IMR-90 (cell line): ENCODE results near the gene PSAP. TPM values are rescaled to one million over a fixed set of nuclear protein-coding genes. Genes with fewer than 3 reads are reported as not detected.
A peak's percentile ranks its signal among the peaks of the same experiment; 100 is the strongest.

Source experiments
- ATAC-seq: fragments of 200-7000 bp; cut with Tn5 transposase; 2 replicates; pipeline ENCODE4 v1.9.1; 2020; ENCODE audit warnings: low read depth, mild to moderate bottlenecking, moderate library complexity
- BruUV-seq: library from RNA; stranded (reverse); fragments of 400-500 nt; replicated peaks from 2 replicates; lab custom pipeline; 2021; lab: Mats Ljungman, UMichigan
- CTCF ChIA-PET: fragments of 300-600 bp; formaldehyde crosslinking; extraction: SDS; loops from one replicate; lab custom pipeline; 2021; ENCODE audit warnings: antibody characterized with exemption; lab: Yijun Ruan, JAX
- POLR2A ChIA-PET: fragments of 300-600 bp; sonication (Branson Sonifier 250); formaldehyde crosslinking; loops from one replicate; lab custom pipeline; 2022; ENCODE audit warnings: antibody characterized with exemption; ENCODE audit not compliant: unreplicated experiment; lab: Charles Lee
- DNase-seq: peaks from one replicate; pipeline ENCODE4 v3.0.0; 2013
- H2AFZ ChIP-seq: replicated peaks from 2 replicates; pipeline ENCODE3; 2013; ENCODE audit warnings: low read length, mild to moderate bottlenecking; ENCODE audit not compliant: poor library complexity
- H2AK5ac ChIP-seq: 2 replicates; pipeline ENCODE4 v1.6.1; 2013; ENCODE audit warnings: low read depth, low read length, inconsistent platforms
- H2AK9ac ChIP-seq: replicated peaks from 2 replicates; pipeline ENCODE3; 2013; ENCODE audit warnings: mild to moderate bottlenecking, low read depth, low read length, moderate library complexity; ENCODE audit not compliant: poor library complexity
- H2BK120ac ChIP-seq: 2 replicates; pipeline ENCODE4 v1.6.1; 2013; ENCODE audit warnings: low read depth, low read length, inconsistent platforms
- H2BK15ac ChIP-seq: 3 replicates; pipeline ENCODE4 v1.6.1; 2013; ENCODE audit warnings: low read depth, low read length, inconsistent platforms
- H2BK20ac ChIP-seq: 2 replicates; pipeline ENCODE4 v1.6.1; 2013; ENCODE audit warnings: low read depth, mild to moderate bottlenecking, inconsistent platforms, low read length, moderate library complexity
- H2BK5ac ChIP-seq: 2 replicates; pipeline ENCODE4 v1.6.1; 2013; ENCODE audit warnings: mild to moderate bottlenecking, low read depth, low read length, inconsistent platforms; ENCODE audit not compliant: poor library complexity, severe bottlenecking
- H3K14ac ChIP-seq: replicated peaks from 2 replicates; pipeline ENCODE4 v1.6.1; 2013; ENCODE audit warnings: low read depth, low read length, inconsistent platforms
- H3K18ac ChIP-seq: 2 replicates; pipeline ENCODE4 v1.6.1; 2013; ENCODE audit warnings: low read depth, low read length, control low read depth
- H3K23ac ChIP-seq: 2 replicates; pipeline ENCODE4 v1.6.1; 2013; ENCODE audit warnings: low read depth, low read length, inconsistent platforms
- H3K27ac ChIP-seq: 2 replicates; pipeline ENCODE4 v1.5.1; 2013; ENCODE audit warnings: mild to moderate bottlenecking, control low read depth, low read length; ENCODE audit not compliant: insufficient read depth
- H3K27me3 ChIP-seq: 2 replicates; pipeline ENCODE4 v1.6.1; 2013; ENCODE audit warnings: low read length; ENCODE audit not compliant: control insufficient read depth, insufficient read depth
- H3K36me3 ChIP-seq: 2 replicates; pipeline ENCODE4 v1.6.1; 2013; ENCODE audit warnings: low read length, mixed read lengths; ENCODE audit not compliant: control insufficient read depth, insufficient read depth
- H3K4ac ChIP-seq: 2 replicates; pipeline ENCODE4 v1.6.1; 2013; ENCODE audit warnings: low read depth, low read length, inconsistent platforms
- H3K4me1 ChIP-seq: 2 replicates; pipeline ENCODE4 v1.6.1; 2013; ENCODE audit warnings: low read length, mixed read lengths; ENCODE audit not compliant: control insufficient read depth, insufficient read depth
- H3K4me2 ChIP-seq: 2 replicates; pipeline ENCODE4 v1.6.1; 2013; ENCODE audit warnings: low read depth, mild to moderate bottlenecking, control low read depth, low read length, moderate library complexity
- H3K4me3 ChIP-seq: 2 replicates; pipeline ENCODE4 v1.5.1; 2013; ENCODE audit warnings: low read depth, mild to moderate bottlenecking, control low read depth, low read length, moderate library complexity; ENCODE audit not compliant: insufficient read depth
- H3K56ac ChIP-seq: 2 replicates; pipeline ENCODE4 v1.6.1; 2013; ENCODE audit warnings: low read length, inconsistent platforms; ENCODE audit not compliant: insufficient read depth; ENCODE audit errors: extremely low read depth
- H3K79me1 ChIP-seq, 2 experiments: 2 replicates each; pipeline ENCODE4 v1.6.1; 2013; ENCODE audit warnings: low read length in 2 of 2, inconsistent platforms in 1 of 2, low read depth in 1 of 2
- H3K9ac ChIP-seq: 2 replicates; pipeline ENCODE4 v1.6.1; 2013; ENCODE audit warnings: low read depth, low read length, control low read depth
- H3K9me1 ChIP-seq: 2 replicates; pipeline ENCODE4 v1.6.1; 2013; ENCODE audit warnings: low read length, inconsistent platforms; ENCODE audit not compliant: insufficient read depth
- H3K9me3 ChIP-seq: 2 replicates; pipeline ENCODE4 v1.6.1; 2013; ENCODE audit warnings: low read length; ENCODE audit not compliant: control insufficient read depth, insufficient read depth
- H4K20me1 ChIP-seq: 2 replicates; pipeline ENCODE4 v1.6.1; 2013; ENCODE audit warnings: low read length, inconsistent platforms; ENCODE audit not compliant: insufficient read depth
- H4K5ac ChIP-seq: 2 replicates; pipeline ENCODE4 v1.6.1; 2013; ENCODE audit warnings: mild to moderate bottlenecking, low read depth, low read length, control low read depth
- H4K8ac ChIP-seq, 2 experiments: 2 replicates each; pipeline ENCODE4 v1.6.1; 2013; ENCODE audit warnings: low read depth in 2 of 2, low read length in 2 of 2, control low read depth in 1 of 2, inconsistent platforms in 1 of 2
- H4K91ac ChIP-seq: 2 replicates; pipeline ENCODE4 v1.6.1; 2013; ENCODE audit warnings: low read depth, low read length, inconsistent platforms; ENCODE audit not compliant: insufficient read depth
- BHLHE40 ChIP-seq: fragments of 150-350 bp; IDR thresholded peaks from 2 replicates; pipeline ENCODE4 v1.6.1; 2016; ENCODE audit warnings: mild to moderate bottlenecking, low read depth, low read length
- CEBPB ChIP-seq: IDR thresholded peaks from 2 replicates; pipeline ENCODE4 v1.6.1; 2012; ENCODE audit warnings: low read depth, low read length, improper control_type of control experiment
- CHD1 ChIP-seq: IDR thresholded peaks from 2 replicates; pipeline ENCODE4 v1.6.1; 2012; ENCODE audit warnings: low read depth, low read length, improper control_type of control experiment
- FOS ChIP-seq: fragments of 150-350 bp; IDR thresholded peaks from 2 replicates; pipeline ENCODE4 v1.6.1; 2016; ENCODE audit warnings: low read depth, low read length
- MAFK ChIP-seq: IDR thresholded peaks from 2 replicates; pipeline ENCODE4 v1.6.1; 2012; ENCODE audit warnings: low read depth, low read length, improper control_type of control experiment
- MAZ ChIP-seq: IDR thresholded peaks from 2 replicates; pipeline ENCODE4 v1.6.1; 2012; ENCODE audit warnings: low read depth, mild to moderate bottlenecking, low read length, improper control_type of control experiment, moderate library complexity, borderline replicate concordance
- MXI1 ChIP-seq: IDR thresholded peaks from 2 replicates; pipeline ENCODE4 v1.6.1; 2012; ENCODE audit warnings: low read depth, mild to moderate bottlenecking, low read length, moderate library complexity, borderline replicate concordance
- NFE2L2 ChIP-seq: fragments of 150-350 bp; IDR thresholded peaks from 2 replicates; pipeline ENCODE4 v1.6.1; 2016; ENCODE audit warnings: low read depth, mild to moderate bottlenecking, low read length
- POLR2A ChIP-seq: IDR thresholded peaks from 2 replicates; pipeline ENCODE4 v1.6.1; 2012; ENCODE audit warnings: mild to moderate bottlenecking, low read depth, low read length
- RAD21 ChIP-seq: IDR thresholded peaks from 2 replicates; pipeline ENCODE4 v1.6.1; 2012; ENCODE audit warnings: low read length, improper control_type of control experiment
- RCOR1 ChIP-seq: IDR thresholded peaks from 2 replicates; pipeline ENCODE4 v1.6.1; 2012; ENCODE audit warnings: mild to moderate bottlenecking, low read length, improper control_type of control experiment; ENCODE audit not compliant: insufficient replicate concordance
- RFX5 ChIP-seq: IDR thresholded peaks from 2 replicates; pipeline ENCODE4 v1.8.0; 2012; ENCODE audit warnings: low read depth, mild to moderate bottlenecking, low read length, moderate library complexity
- SMC3 ChIP-seq: fragments of 150-350 bp; IDR thresholded peaks from 2 replicates; pipeline ENCODE4 v1.6.1; 2016; ENCODE audit warnings: low read depth, mild to moderate bottlenecking, antibody characterized with exemption, low read length, moderate library complexity
- WGBS, 2 experiments: methylation state at CpG; one replicate each; pipeline versions ENCODE4 v1.1.5 to v1.1.7; 2013; ENCODE audit warnings: missing lambda C conversion rate in 2 of 2; ENCODE audit not compliant: insufficient read length in 1 of 2; ENCODE audit errors: extremely low coverage in 2 of 2; 5-methylcytosine and 5-hydroxymethylcytosine counted together
- dilution Hi-C: fragments of 300-500 bp; cut with HindIII; formaldehyde crosslinking; loops from one replicate; pipeline ENCODE4 v1.14.3; 2018; ENCODE audit warnings: low sequenced_read_pairs; ENCODE audit not compliant: unreplicated experiment
- in situ Hi-C: fragments of 300-500 bp; cut with MboI; formaldehyde crosslinking; loops from 3 replicates; pipeline ENCODE4 v1.14.3; 2019; ENCODE audit warnings: low sequenced_read_pairs, inconsistent platforms, mixed read lengths
- intact Hi-C: fragments of 100-400 bp; cut with micrococcal nuclease; formaldehyde crosslinking; loops from 2 replicates; pipeline ENCODE4 v1.10.0; 2022
- polyA plus RNA-seq, 3 experiments: library from polyadenylated mRNA; depleted of rRNA; stranded (reverse); fragments of >200 nt; gene quantifications; 2 replicates each; pipeline ENCODE4 v1.2.3, GENCODE V29; 2012; ENCODE audit warnings: low replicate concordance in 1 of 3
- total RNA-seq: library from RNA; depleted of rRNA; stranded (reverse); fragments of >200 nt; gene quantifications from 2 replicates; pipeline ENCODE4 v1.2.3, GENCODE V29; 2012
- TF ChIP-seq, protein P1 (sequence below): fragments of 150-350 bp; IDR thresholded peaks from 2 replicates; pipeline ENCODE4 v1.6.1; 2017; ENCODE audit warnings: mild to moderate bottlenecking, antibody characterized with exemption, low read length, low read depth
- TF ChIP-seq, protein P2 (sequence below): fragments of 150-350 bp; IDR thresholded peaks from 2 replicates; pipeline ENCODE4 v1.6.1; 2016; ENCODE audit warnings: low read depth, mild to moderate bottlenecking, low read length, moderate library complexity, borderline replicate concordance
- TF ChIP-seq, protein P3 (sequence below): conservative IDR thresholded peaks from 2 replicates; pipeline ENCODE4 v1.5.1; 2012; ENCODE audit warnings: mild to moderate bottlenecking, low read depth, low read length, improper control_type of control experiment

The PSAP gene
- total and polyA plus RNA-seq, 2 of the 4 experiments (the other 2 are of a cell fraction), result 216 to 876 TPM

DNA sequence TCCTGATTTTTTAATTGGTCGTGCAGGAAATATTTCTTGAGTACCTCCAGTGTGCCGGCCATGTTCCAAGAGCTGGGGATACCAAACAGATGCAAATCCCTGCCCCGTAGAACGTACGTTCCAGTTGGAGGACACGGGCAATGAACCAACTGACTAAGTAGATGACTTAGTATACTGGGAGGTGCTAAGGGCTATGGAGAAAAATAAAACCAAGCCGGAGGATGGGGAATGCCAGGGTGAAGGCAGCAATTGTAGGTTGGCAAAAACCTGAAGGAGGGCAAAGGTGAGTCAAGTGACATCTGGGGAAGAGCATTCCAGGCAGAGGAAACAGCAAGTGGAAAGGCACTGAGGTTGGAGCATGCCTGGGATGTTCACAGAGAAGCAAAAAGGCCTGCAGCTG, 70.9 kb downstream of the PSAP start:
- Histone ChIP-seq H3K9me3 (no peaks in the 10 kb centered on the region), H3K14ac (no peak overlapping the region), H3K27ac (no peak overlapping the region), H2AFZ (no peak overlapping the region), H3K9ac (no peak overlapping the region), H4K91ac (no peak overlapping the region), H4K8ac (no peak overlapping the region), H2AK5ac (no peak overlapping the region), H4K5ac (no peak overlapping the region), H2BK120ac (no peak overlapping the region), H2AK9ac (peak overlapping the region; percentile 48), H2BK5ac (no peak overlapping the region), H3K9me1 (no peaks in the 10 kb centered on the region; the same call in 1 of the 2 replicates), H3K56ac (no peak overlapping the region), H3K27me3 (peaks cover 57% of the 10 kb centered on the region), H2BK20ac (no peak overlapping the region), H2BK15ac (no peak overlapping the region), H3K4me2 (no peak overlapping the region), H3K4me3 (no peak overlapping the region), H3K36me3 (no peaks in the 10 kb centered on the region), H3K4me1 (no peaks in the 10 kb centered on the region), H3K79me1 (no peaks in the 10 kb centered on the region), H4K20me1 (no peaks in the 10 kb centered on the region), H3K23ac (no peak overlapping the region), H3K4ac (no peak overlapping the region), H3K18ac (no peak overlapping the region)
- ATAC-seq (no peak), DNase-seq (no peak)
- POLR2A ChIA-PET, result no interaction called here
- CTCF ChIA-PET, result no interaction called here
- BruUV-seq, result no TSS peak
- dilution Hi-C loops (no loop called here), intact Hi-C loops (no loop called here), in situ Hi-C loops (no loop called here)
- no peak for TF ChIP-seq RCOR1
- TF ChIP-seq MXI1, result no peak
- TF ChIP-seq, protein P1, sequence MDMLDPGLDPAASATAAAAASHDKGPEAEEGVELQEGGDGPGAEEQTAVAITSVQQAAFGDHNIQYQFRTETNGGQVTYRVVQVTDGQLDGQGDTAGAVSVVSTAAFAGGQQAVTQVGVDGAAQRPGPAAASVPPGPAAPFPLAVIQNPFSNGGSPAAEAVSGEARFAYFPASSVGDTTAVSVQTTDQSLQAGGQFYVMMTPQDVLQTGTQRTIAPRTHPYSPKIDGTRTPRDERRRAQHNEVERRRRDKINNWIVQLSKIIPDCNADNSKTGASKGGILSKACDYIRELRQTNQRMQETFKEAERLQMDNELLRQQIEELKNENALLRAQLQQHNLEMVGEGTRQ, result no peak
- no peak for TF ChIP-seq RAD21
- no peak for TF ChIP-seq CEBPB
- TF ChIP-seq BHLHE40, result no peak
- no peak for TF ChIP-seq SMC3
- TF ChIP-seq CHD1, result no peak
- TF ChIP-seq MAFK, result no peak
- TF ChIP-seq MAZ, result no peak
- TF ChIP-seq, protein P2, sequence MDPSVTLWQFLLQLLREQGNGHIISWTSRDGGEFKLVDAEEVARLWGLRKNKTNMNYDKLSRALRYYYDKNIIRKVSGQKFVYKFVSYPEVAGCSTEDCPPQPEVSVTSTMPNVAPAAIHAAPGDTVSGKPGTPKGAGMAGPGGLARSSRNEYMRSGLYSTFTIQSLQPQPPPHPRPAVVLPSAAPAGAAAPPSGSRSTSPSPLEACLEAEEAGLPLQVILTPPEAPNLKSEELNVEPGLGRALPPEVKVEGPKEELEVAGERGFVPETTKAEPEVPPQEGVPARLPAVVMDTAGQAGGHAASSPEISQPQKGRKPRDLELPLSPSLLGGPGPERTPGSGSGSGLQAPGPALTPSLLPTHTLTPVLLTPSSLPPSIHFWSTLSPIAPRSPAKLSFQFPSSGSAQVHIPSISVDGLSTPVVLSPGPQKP, result no peak
- no peak for TF ChIP-seq RFX5
- TF ChIP-seq NFE2L2, result no peak
- no peak for TF ChIP-seq FOS
- no peak for TF ChIP-seq POLR2A
- TF ChIP-seq, protein P3, sequence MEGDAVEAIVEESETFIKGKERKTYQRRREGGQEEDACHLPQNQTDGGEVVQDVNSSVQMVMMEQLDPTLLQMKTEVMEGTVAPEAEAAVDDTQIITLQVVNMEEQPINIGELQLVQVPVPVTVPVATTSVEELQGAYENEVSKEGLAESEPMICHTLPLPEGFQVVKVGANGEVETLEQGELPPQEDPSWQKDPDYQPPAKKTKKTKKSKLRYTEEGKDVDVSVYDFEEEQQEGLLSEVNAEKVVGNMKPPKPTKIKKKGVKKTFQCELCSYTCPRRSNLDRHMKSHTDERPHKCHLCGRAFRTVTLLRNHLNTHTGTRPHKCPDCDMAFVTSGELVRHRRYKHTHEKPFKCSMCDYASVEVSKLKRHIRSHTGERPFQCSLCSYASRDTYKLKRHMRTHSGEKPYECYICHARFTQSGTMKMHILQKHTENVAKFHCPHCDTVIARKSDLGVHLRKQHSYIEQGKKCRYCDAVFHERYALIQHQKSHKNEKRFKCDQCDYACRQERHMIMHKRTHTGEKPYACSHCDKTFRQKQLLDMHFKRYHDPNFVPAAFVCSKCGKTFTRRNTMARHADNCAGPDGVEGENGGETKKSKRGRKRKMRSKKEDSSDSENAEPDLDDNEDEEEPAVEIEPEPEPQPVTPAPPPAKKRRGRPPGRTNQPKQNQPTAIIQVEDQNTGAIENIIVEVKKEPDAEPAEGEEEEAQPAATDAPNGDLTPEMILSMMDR, result no peak
- WGBS, 2 experiments, result 65% methylated on average over 2 of the region's 7 CpGs; no CpG with 5 or more reads in 1 of the 2 experiments
